Stimulated activated CD8-positive, alpha-beta memory T cell treated with anti-CD3 and anti-CD28 coated beads, Interleukin-4, amount 100 ng/mL, for 24 hours (primary cell): Measurements from ENCODE around the gene ATF5.
"Not testable (repeated sequence)": the region's sequence is repeated elsewhere in the genome, so short reads cannot be mapped to it uniquely, and the experiment has no call there.

Experiments
- DNase-seq: peaks from one replicate; pipeline ENCODE4 v3.0.0-alpha.2; 2020; ENCODE audit warnings: low read depth

The ATF5 gene

GRCh38 chr19:49949742-49950589 is 21.0 kb downstream of the ATF5 start:
- DNase-seq: no peak

DNA sequence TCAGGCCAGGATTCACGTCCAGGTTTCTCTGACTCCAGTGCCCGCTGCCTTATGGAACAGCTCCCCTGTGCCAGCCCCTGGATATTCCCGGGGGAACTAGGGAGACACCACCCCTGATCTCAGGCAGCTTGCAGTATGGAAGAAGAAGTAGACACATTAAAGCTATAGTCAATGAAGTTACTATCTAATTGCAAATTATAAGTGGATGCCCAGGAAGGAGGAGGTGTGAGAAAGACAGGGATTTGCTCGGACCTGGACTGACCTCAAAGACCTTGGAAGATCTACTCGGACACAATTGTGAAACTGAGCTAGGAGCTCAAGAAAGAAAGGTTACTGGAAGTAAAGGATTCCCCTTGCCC is 21.6 kb downstream of the ATF5 start:
- no peak for DNase-seq

GRCh38 chr19:49950956-49951526 is 22.0 kb downstream of the ATF5 start:
- DNase-seq: no peak

DNA sequence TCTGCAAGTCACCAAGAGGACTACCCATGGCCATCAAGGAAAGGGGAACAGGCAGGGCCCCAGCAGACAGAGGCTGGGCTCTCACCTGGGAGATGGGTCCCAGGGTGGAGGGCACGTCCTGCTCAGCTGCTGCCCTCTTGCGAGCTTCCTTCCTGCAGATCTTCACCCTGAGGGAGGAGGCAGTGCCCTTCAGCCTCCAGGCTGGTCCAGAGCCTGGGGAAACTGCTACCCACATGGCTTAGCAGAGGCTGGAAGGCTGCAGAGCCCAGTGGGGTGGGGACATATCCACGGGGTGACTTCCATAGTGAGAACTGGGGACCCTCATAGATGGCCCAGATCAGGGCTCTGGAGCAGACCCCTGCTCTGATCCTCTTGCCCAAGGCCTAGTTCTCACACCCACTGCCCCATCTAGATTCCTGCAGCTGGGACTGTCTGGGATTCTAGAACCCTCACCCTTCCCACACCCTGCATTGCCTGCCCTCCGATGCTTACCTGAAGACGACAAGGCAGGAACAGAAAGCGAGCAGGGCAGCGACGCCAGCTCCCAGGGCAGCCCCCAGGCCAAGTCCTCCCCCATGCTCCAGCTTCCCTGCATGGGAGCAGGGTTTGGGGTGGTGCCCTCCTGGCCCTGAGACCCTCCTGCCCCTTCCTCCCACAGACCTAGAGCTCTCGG is 22.9 kb downstream of the ATF5 start:
- DNase-seq: no peak

GRCh38 chr19:49952479-49952836 is 23.5 kb downstream of the ATF5 start:
- no peak for DNase-seq

- no peak for DNase-seq
Observed at GRCh38 chr19:49952906-49953305, 23.9 kb downstream of the ATF5 start.

GRCh38 chr19:49953416-49953815 is 24.4 kb downstream of the ATF5 start:
- no peak for DNase-seq

DNA sequence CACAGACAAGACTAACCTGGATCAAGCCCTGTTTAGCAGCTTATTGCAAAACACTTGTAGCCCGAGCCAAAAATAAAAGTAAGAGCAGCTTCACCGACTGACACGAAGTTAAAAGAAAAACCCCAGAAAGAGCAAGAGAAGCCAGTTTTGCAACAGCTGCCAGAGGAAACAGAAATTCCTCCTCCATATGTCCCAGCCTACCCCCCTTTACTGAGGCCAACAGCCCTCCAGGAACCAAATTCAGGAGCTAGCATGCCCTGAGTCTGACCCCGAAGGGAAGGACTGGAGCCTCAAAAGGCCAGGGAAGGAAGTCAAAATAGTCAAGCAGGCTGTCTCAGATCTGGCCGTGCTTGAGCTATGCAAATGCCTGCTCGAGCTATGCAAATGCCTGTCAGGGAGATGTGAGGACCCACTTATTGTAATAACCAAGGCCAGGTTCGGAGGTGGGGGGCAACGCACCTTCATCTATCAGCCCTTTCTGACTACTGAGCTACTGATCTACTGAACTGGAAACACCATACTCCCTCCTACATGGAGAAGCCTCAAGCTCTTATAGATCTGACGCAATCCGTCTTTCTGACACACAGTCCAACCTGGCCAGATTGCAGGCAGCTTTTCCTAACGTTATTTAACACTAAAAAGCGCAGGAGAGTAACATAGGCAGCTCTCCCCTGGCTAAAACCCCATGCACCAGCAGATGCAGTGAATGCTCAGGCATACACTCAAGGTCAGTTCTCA is 25.3 kb downstream of the ATF5 start:
- no peak for DNase-seq

- DNase-seq: no peak
Observed at GRCh38 chr19:49954933-49955332, 25.9 kb downstream of the ATF5 start.

GRCh38 chr19:49956115-49956495 is 27.1 kb downstream of the ATF5 start:
- DNase-seq: no peak

DNA sequence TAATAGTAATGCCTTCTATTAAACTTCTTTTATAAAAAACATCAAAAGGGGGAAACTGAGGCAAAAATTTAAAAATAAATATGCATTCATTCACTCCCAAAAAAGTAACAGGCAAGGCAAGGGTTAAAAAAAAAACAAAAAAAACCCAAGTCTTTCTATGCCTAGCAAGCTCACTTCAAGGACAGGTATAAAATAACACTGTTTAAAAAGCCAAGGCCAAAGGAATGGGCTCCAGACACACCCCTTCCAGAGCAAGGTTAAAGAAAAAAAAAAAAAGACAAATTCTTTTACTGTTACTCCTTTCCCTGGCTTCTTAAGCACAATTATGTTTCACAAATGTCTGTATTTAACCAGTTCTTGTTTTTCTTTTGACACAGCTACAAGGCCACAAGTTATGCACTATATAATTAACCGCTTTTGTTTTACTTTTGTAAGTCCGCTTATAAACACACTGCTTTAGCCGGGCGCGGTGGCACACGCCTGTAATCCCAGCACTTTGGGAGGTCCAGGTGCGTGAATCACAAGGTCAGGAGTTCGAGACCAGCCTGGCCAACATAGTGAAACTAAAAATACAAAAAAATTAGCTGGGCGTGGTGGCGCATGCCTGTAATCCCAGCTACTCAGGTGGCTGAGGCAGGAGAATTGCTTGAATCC is 28.4 kb downstream of the ATF5 start:
- DNase-seq: no peak

- not testable (repeated sequence) for DNase-seq
Observed at GRCh38 chr19:49958144-49958543, 29.1 kb downstream of the ATF5 start.

DNA sequence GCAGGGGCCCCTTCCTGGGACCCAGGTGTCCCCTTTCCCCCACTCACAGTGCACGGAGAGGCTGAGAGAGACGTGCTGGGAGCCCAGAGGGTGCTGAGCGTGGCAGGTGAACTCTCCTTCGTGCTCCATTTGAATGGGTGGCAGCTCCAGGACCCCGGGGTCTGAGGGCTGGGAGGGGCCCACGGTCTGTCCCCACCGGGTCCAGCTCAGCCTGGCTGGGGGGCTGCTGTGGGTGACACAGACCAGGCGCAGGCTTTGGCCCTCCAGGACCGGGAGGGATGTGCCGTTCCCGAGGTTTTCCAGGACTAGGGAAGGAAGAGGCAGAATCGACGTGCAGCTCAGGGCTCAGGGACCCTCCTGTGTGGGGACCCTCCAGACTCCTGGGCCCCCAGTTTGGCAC is 29.6 kb downstream of the ATF5 start:
- DNase-seq: not testable (repeated sequence)

DNA sequence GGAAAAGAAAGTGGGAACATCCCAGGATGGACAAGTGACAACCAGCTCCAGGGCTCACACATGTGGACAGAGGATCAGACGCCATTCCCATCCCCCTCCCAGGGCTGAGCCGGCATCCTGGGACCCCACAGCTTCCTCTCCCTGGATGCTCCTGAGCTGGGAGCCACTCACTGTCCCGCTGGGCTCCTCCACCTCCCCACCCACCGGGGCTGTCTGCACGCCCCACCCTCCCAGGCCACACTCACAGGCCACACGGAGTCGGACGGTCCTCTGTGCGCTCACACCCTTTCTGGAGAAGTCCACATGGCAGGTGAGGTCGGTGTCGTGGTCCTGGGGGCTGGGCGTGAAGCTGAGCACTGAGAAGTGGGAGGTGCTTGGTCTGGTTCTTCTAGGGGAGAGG is 30.9 kb downstream of the ATF5 start:
- not testable (repeated sequence) for DNase-seq

- not testable (repeated sequence) for DNase-seq
Observed at GRCh38 chr19:49960980-49961379, 32.0 kb downstream of the ATF5 start, which contains the start of gene SIGLEC11. SIGLEC11 (minus strand) TSS chr19:49961172; CDS start chr19:49961081, 91 bp downstream.

DNA sequence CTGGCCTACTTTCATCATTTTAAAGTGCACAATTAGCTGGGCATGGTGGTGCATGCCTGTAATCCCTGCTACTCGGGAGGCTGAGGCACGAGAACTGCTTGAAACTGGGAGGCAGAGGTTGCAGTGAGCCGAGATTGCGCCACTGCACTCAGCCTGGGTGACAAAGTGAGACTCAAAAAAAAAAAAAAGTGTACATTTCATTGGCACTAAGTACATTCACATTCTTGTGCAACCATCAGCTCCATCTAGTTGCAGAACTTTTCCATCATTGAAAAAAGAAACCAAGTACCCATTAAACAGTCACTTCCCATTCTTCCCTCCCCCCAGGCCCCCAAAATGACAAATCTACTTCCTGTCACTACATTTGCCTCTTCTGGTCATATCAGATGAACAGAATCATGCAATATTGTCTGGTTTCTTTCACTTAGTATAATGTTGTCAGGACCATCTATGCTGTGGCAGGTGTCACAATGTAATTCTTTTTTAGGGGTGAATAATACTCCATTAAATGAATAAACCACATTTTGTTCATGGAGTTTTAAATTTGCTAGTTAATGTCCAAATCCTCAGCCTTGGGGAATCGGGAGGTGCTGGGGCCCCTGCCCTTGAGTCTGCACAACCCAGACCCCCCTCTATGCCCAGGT is 39.4 kb downstream of the ATF5 start:
- DNase-seq: no peak

DNA sequence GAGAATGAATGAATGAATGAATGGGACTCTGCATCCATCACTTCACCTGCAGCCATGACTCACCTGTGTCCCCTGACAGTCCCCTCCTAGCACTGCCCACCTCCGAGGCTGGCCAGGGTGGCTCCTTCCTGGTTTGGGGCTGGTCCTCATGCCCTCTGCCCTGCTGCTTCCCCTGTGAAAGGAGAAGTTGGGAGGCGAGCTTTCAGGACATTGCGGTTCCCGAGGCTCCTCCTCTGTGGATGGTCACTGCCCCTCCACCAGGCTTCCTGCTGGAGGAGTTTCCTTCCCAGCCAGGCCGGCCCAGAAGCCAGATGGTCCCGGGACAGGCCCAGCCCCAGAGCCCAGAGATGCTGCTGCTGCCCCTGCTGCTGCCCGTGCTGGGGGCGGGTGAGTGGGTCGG is 40.4 kb downstream of the ATF5 start:
- DNase-seq: not testable (repeated sequence)

GRCh38 chr19:49971991-49972411 is 43.0 kb downstream of the ATF5 start:
- no peak for DNase-seq

GRCh38 chr19:49972841-49973240 is 43.8 kb downstream of the ATF5 start:
- DNase-seq: no peak

DNA sequence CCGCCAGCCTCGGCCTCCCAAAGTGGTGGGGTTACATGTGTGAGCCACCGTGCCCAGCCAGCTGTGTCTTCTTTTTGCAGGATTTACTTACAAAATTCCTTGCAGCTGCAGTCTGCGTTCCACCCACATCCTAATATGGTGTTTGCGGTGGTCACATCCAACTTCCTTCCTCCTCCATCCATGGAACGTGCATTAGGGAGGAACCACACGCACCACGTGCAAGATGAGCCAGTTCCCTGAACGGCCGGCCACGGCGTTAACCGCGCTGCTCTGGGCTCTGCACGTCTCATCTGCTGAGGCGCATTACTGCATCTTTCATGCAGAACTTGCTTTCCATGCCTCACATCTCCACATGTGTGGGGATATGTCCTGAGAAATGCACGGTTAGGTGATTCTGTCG is 45.0 kb downstream of the ATF5 start:
- no peak for DNase-seq

DNA sequence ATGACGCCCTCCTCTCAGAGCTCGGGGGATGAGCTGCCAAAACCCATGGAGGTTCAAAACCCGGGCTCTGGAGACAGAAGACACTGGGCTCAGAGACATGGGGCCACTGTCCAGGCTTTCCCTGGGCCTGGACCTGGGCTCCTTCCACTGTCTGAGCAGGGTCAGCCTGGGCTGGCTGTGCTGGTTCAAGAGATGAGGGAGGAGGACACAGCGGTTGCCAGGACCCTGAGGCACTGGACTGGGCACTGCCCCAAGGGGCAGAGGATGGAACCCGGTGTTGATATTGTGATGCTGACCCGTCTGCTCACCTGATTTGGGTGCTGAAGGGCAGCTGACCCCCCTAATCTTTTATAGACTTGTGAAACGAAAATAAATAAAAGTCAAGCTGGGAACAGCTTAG is 46.0 kb downstream of the ATF5 start:
- no peak for DNase-seq

- DNase-seq: no peak
Observed at GRCh38 chr19:49976496-49976895, 47.5 kb downstream of the ATF5 start.
